Measurements from ENCODE around the gene HGS. TPM values are rescaled to one million over a fixed set of nuclear protein-coding genes. Genes with fewer than 3 reads are reported as not detected.

HGS gene
- total and polyA plus RNA-seq, 2 of the 13 experiments (the other 11 are each of a cell fraction or from before 2014, with no cell fraction given), result 73.3 to 78.1 TPM

- TF ChIP-seq ZBTB46 (CRISPR knock-in tag; IDR thresholded peaks at IDR 0.05; ENCODE audit: borderline replicate concordance), result peak; percentile 49; the same call in 1 of the 2 replicates
- peak; percentile 90 for TF ChIP-seq ZNF841 (CRISPR knock-in tag; IDR thresholded peaks at IDR 0.05; ENCODE audit: borderline replicate concordance)
- TF ChIP-seq ZNF704 (CRISPR knock-in tag; IDR thresholded peaks at IDR 0.05; ENCODE audit: borderline replicate concordance), result 0 out of 2 replicates have a peak, but pooled peaks have one; percentile 6
- peak; percentile 98 for TF ChIP-seq ZSCAN31 (CRISPR knock-in tag; IDR thresholded peaks at IDR 0.05; ENCODE audit: low read depth)
- peak; percentile 79; the same call in 1 of the 2 replicates for TF ChIP-seq GTF3A (CRISPR knock-in tag; conservative IDR thresholded peaks at IDR 0.05)
- no peak for TF ChIP-seq ZNF720 (CRISPR knock-in tag; IDR thresholded peaks at IDR 0.05)
- peak; percentile 99 for TF ChIP-seq SAP130 (CRISPR knock-in tag; IDR thresholded peaks at IDR 0.05; ENCODE audit: low read depth)
- no peak for TF ChIP-seq NCOR1 (IDR thresholded peaks at IDR 0.05; ENCODE audit: borderline replicate concordance, low read length)
- peak; percentile 87 for TF ChIP-seq MEF2D (CRISPR knock-in tag; IDR thresholded peaks at IDR 0.05)
- TF ChIP-seq HIVEP1 (CRISPR knock-in tag; IDR thresholded peaks at IDR 0.05), result no peak; the same call in 1 of the 2 replicates
- no peak for TF ChIP-seq TBX3 (IDR thresholded peaks at IDR 0.05; ENCODE audit: borderline replicate concordance)
- TF ChIP-seq ZNF350 (CRISPR knock-in tag; IDR thresholded peaks at IDR 0.05; ENCODE audit: borderline replicate concordance, low read depth), result peak; percentile 80
- peak; percentile 58 for TF ChIP-seq SOX5 (CRISPR knock-in tag; IDR thresholded peaks at IDR 0.05; ENCODE audit: borderline replicate concordance)
- TF ChIP-seq ZNF687 (CRISPR knock-in tag; IDR thresholded peaks at IDR 0.05), result peak; percentile 89
- TF ChIP-seq ZSCAN9 (CRISPR knock-in tag; IDR thresholded peaks at IDR 0.05; ENCODE audit: borderline replicate concordance), result peak; percentile 86; the same call in 1 of the 2 replicates
- TF ChIP-seq, protein P1, sequence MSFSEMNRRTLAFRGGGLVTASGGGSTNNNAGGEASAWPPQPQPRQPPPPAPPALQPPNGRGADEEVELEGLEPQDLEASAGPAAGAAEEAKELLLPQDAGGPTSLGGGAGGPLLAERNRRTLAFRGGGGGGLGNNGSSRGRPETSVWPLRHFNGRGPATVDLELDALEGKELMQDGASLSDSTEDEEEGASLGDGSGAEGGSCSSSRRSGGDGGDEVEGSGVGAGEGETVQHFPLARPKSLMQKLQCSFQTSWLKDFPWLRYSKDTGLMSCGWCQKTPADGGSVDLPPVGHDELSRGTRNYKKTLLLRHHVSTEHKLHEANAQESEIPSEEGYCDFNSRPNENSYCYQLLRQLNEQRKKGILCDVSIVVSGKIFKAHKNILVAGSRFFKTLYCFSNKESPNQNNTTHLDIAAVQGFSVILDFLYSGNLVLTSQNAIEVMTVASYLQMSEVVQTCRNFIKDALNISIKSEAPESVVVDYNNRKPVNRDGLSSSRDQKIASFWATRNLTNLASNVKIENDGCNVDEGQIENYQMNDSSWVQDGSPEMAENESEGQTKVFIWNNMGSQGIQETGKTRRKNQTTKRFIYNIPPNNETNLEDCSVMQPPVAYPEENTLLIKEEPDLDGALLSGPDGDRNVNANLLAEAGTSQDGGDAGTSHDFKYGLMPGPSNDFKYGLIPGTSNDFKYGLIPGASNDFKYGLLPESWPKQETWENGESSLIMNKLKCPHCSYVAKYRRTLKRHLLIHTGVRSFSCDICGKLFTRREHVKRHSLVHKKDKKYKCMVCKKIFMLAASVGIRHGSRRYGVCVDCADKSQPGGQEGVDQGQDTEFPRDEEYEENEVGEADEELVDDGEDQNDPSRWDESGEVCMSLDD (CRISPR knock-in tag; IDR thresholded peaks at IDR 0.05; ENCODE audit: borderline replicate concordance), result peak; percentile 51
- TF ChIP-seq ZFP36 (IDR thresholded peaks at IDR 0.05; ENCODE audit: borderline replicate concordance, low read depth, low read length, partially characterized antibody), result no peak
- peak; percentile 87; the same call in 1 of the 2 replicates for TF ChIP-seq SRY (CRISPR knock-in tag; IDR thresholded peaks at IDR 0.05)
- no peak for TF ChIP-seq ATRX (CRISPR knock-in tag; IDR thresholded peaks at IDR 0.05; ENCODE audit: borderline replicate concordance)
These were observed 19.3 kb downstream of the HGS start, which contains the start of gene MRPL12 (continued) for GRCh38 chr17:81702934-81703746.
